ENCODE results near the gene KRTAP12-3.
"Not testable (repeated sequence)": the region's sequence is repeated elsewhere in the genome, so short reads cannot be mapped to it uniquely, and the experiment has no call there.

Gene KRTAP12-3

DNA sequence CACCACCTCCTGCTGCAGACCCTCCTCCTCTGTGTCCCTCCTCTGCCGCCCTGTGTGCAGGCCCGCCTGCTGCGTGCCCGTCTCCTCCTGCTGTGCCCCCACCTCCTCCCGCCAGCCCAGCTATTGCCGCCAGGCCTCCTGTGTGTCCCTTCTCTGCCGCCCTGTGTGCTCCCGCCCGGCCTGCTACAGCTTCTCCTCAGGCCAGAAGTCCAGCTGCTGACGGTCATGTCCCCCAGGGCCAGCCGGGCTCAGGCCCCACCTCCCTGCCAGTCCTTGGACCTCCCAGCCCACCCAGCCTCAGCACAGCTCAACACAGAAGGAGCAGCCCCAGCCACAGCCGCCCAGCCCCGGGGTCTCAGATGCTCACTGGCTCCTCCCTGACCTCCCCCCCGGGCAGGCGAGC is 29.9 kb upstream of the KRTAP12-3 start:
- DNase-seq, result not testable (repeated sequence)

DNA sequence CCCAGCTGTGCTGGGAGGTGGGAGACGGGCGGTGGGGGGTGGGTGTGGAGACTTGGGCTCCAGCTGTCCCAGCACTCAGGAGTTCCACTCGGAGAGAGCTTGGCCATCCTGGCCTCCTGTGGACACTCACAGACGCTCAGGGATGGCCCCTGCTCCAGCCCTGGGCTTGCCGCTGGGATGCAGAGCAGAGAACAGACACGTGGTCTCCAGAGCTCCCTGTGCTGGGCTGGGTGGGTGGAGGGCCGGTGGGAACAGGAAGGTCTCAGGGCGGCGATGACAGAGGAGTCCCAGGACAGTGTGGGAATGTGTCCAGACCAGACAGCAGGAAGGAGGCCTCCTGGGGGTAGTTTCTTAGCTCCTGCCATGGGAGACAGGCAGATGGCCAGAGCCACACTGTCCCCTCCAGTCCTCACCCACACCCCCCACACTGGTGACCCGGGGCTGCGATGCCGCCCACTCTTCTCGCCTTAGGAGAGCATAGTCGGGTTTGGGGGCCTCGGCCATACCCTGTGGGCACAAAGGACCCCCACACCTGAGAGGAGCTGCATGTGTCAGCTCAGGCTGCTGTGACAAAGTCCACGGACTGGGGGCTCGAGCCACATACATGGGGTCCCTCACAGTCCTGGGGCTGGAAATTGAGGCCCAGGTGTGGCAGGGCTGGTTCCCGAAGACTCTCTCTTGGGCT is 28.9 kb upstream of the KRTAP12-3 start:
- DNase-seq, result no peak

DNA sequence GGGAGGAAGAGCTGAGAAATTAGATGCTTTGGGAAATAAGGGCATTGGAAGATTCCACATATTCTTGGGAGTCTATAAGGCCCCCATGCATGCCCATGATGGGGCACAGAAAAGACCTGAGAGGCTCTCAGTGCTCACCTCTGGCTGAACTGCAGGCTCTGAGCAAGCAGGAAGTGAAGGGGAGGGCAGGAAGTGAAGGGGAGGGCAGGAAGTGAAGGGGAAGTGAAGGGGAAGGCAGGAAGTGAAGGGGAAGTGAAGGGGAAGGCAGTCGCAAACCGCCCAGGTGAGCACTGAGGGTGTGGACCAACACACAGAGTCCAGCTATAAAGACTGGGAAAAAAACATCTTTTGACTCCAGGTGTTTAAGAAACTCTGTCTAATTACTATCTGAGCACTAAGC is 27.3 kb upstream of the KRTAP12-3 start:
- DNase-seq, result no peak

DNA sequence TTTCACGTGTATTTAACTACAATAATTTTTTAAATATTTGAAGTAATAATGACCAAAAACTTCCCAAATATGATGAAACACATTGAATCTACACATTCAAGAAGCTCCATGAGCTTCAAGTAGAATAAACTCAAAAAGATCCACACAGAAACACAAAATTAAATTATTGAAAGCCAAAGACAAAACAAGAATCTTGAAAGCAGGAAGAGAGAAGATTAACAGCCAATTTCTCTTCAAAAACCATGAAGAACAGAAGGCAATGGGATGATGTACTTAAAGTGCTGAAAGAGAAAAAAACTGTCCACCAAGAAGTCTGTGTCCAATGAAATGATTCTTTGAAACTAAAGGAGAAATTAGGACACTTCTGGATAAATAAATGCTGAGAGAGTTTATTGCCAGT is 25.7 kb upstream of the KRTAP12-3 start:
- DNase-seq, result peak in 1 of 2 experiments; percentile 0

DNA sequence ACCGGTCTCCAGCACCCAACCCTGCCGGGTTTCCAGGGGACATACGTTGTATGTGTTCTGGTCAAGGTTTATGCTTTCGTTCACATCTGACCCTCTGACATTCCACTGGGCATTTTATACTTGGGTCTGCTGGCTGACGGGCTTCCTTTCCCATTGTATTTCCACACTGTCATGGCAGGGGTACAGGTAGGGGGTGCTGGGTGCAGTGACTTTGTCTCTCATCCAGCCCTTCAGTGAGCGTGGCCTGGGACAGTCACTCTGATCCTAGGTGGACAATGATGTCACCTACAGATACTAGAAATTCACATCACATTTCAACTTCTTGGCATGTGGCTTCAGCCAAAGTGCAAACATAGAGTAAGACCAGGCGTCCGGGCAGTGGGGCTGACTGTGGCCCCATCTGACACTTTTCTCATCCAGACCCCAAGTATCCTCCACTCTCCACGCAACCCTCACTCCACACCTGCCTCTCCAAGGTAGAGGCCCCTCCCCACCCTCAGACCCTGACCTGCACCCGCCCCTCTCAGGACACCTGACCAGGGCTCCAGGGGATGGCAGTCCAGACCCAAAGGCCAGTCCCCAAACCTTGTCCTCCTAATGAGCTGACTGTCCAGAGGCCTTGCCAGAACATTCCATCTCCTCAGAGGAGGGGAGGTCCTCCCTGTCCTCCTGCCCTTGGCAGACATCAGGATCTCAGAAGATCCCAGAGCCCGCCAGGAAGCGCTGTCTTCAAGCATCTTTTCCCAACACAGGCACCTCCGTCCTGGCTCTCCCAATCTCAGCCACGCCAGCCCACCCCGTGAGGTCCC is 21.3 kb upstream of the KRTAP12-3 start:
- no peak for DNase-seq

DNA sequence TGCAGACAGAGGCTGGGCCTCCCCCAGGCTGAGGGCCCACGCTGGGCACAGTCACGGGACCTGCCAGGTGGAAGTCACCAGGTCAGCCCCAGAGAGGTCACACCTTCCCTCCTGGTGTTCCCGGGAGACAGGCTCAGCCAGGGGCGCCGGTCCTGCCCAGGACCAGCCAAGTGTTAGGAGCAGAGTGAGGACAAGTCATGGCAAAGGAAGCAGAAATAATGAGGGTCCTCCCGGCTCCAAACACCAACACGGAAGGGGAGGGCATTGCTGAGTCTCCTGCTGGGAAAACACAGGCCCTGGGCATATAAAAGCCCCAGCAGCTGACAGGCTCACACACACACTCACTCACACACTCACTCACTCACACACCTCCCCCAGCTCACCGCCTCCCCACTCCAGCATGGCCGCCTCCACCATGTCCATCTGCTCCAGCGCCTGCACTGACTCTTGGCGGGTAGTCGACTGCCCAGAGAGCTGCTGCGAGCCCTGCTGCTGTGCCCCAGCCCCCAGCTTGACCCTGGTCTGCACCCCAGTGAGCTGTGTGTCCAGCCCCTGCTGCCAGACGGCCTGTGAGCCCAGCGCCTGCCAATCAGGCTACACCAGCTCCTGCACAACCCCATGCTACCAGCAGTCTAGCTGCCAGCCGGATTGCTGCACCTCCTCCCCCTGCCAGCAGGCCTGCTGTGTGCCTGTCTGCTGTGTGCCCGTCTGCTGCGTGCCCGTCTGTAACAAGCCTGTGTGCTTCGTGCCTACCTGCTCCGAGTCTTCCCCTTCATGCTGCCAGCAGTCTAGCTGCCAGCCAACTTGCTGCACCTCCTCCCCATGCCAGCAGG is 20.5 kb upstream of the KRTAP12-3 start, which contains the start of gene KRTAP10-10:
TSS of gene KRTAP10-10 (plus strand) at position 339 of the 833 bp plus-strand sequence. CDS start at position 401, 62 bp downstream.
- no peak for DNase-seq

DNA sequence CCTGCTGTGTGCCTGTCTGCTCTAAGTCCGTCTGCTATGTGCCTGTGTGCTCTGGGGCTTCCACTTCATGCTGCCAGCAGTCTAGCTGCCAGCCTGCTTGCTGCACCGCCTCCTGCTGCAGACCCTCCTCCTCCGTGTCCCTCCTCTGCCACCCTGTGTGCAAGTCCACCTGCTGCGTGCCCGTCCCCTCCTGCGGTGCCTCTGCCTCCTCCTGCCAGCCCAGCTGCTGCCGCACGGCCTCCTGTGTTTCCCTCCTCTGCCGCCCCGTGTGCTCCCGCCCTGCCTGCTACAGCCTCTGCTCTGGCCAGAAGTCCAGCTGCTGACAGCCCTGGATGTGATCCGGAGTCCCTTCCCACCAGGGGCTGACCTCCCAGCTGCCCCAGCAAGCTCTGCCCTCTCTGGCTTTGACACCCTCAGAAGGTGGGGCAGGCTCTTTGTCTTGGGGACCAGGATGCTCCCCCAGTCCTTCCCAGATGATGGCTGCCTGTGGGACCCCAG is 19.8 kb upstream of the KRTAP12-3 start:
- DNase-seq, result not testable (repeated sequence)

DNA sequence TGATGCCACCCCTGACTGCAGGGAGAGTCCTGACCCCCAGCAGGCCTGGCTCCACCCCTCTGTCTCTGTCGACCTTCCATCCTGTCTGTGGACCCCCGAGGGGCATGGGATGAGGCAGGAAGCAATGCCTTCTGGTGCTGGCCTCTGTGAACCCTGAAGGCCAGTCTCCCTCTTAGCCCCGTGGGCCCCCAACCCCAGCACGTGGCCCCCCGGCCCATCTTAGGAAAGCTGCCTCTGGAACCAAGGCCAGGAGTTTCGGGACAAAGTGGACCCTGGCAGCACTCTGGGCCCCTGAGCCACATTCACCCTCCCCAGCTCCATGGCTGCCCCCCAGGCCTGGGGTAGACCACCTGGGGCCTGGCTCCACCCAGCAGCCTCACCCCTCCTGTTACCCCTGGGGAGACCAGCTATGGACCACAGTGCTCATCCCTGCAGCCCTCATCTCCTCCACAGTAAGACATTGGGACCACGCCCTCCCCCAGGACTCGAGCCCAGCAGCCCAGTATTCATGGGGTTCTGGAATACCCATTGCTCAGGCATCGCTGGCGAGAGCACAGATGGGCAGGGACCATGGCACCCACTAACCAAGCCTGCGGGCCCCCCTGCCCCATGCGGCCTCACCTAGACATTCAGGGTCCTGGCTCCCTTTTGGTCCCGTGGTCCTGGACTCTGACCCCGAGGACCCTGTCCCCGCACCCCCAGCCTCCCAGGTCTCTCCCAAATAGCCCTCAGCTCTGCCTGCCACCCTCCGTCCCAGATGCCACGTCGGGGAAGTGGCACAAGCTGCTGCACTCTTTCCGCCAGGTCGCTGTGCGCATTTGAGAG is 19.0 kb upstream of the KRTAP12-3 start:
- not testable (repeated sequence) for DNase-seq

DNA sequence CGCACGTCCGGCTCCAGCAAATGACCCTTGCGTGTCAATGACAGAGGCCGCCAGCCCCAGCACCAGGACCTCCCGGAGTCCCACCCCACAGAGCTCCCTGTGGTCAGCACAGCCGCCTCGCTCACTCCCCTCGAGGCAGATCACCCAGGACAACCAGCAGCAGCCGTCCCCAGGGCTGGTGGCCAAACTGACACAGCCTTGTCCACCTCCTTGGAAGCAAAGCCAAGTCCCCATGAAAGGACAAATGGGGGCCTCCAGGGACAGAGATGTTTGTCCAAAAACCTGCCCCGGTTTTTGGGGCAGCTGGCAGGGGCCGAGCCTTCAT is 18.4 kb upstream of the KRTAP12-3 start:
- no peak for DNase-seq

DNA sequence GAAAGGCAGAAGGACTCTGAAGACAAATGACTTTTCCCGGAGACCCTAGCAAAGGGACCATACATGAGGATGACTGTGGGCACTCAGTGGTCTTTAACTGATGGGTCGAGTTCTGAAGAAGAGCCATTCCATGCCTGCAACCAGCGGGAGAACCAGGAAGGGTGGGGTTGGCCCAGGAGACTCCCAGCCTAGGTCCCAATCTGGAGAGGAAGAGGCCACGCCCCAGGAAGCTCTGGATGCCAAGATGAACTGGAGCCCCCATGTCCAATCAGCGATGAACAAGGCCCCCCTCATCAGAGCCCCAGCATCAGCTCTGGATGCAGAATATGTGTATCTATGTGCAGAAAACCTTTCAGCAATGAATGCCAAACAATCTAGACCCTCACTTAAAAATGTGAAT is 17.0 kb upstream of the KRTAP12-3 start:
- DNase-seq, result no peak

DNA sequence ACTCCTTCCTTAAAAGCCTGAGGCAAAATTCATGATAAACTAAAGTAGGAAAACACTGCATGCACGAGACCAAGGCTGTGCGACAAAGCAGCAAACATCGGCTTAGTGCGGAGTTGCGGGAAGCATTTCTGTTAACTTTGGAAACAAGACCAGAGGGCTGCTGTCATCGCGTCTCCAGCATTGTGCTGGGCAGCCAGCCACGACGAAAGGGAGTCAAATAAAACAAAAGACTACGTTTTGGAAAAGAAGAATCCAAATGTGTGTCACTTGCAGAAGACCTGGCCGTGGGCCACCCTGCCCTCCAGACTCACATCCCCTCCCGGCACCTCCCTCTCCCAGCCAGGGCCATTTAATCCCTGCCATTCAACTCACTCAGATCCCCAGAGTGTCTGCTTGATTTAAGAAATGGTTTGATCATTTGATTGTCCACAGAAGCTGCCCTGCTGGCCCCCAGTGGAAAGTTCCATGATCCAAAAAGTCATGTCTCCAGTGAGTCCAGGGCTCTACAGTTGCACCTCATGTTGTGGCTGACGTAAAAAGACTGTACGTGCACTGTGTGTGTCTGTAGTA is 13.9 kb upstream of the KRTAP12-3 start:
- DNase-seq, result no peak

DNA sequence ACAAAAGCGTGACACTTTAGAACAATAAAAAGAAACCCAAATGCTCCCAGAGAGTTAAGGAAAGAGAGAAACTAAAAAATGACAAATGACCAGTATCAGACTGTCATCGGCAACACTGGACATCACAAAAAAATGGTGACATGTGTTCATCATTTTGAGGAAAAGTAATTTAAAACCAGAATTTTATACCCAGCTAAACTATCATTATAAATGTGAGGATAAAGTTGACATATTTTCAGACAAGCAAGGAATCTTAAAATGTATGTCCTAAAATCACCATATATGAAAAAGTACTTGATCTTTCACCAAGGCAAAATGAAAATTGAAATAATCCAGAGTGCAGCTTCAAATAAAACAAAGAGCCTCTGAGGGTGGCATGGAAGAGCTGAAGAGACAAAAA is 12.9 kb upstream of the KRTAP12-3 start:
- DNase-seq, result no peak

DNA sequence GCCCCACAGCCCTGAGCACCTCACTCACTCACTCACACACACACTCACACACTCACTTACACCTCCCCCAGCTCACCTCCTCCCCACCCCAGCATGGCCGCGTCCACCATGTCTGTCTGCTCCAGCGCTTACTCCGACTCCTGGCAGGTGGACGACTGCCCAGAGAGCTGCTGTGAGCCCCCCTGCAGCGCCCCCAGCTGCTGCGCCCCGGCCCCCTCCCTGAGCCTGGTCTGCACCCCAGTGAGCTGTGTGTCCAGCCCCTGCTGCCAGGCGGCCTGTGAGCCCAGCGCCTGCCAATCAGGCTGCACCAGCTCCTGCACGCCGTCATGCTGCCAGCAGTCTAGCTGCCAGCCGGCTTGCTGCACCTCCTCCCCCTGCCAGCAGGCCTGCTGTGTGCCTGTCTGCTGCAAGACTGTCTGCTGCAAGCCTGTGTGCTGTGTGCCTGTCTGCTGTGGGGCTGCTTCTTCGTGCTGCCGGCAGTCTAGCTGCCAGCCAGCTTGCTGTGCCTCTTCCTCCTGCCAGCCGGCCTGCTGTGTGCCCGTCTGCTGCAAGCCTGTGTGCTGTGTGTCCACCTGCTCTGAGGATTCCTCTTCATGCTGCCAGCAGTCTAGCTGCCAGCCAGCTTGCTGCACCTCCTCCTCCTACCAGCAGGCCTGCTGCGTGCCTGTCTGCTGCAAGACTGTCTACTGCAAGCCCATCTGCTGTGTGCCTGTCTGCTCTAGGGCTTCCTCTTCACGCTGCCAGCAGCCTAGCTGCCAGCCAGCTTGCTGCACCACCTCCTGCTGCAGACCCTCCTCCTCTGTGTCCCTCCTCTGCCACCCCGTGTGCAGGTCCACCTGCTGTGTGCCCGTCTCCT is 11.1 kb upstream of the KRTAP12-3 start, which contains the start of gene KRTAP10-11:
TSS of gene KRTAP10-11 (plus strand) at position 49 of the 856 bp plus-strand sequence. CDS start at position 94, 45 bp downstream.
- not testable (repeated sequence) for DNase-seq

DNA sequence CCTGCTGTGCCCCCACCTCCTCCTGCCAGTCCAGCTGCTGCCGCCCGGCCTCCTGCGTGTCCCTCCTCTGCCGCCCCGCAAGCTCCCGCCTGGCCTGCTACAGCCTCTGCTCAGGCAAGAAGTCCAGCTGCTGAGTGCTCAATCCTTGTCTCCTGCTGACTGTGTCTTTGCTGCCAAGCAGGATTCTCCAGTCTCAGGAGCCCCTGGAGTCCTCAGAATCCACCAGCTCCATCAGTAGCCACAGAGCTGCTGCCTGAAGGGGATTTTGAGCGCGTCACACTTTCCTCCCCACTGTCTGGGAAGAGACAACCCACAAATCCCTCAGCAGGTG is 10.5 kb upstream of the KRTAP12-3 start:
- no peak for DNase-seq

DNA sequence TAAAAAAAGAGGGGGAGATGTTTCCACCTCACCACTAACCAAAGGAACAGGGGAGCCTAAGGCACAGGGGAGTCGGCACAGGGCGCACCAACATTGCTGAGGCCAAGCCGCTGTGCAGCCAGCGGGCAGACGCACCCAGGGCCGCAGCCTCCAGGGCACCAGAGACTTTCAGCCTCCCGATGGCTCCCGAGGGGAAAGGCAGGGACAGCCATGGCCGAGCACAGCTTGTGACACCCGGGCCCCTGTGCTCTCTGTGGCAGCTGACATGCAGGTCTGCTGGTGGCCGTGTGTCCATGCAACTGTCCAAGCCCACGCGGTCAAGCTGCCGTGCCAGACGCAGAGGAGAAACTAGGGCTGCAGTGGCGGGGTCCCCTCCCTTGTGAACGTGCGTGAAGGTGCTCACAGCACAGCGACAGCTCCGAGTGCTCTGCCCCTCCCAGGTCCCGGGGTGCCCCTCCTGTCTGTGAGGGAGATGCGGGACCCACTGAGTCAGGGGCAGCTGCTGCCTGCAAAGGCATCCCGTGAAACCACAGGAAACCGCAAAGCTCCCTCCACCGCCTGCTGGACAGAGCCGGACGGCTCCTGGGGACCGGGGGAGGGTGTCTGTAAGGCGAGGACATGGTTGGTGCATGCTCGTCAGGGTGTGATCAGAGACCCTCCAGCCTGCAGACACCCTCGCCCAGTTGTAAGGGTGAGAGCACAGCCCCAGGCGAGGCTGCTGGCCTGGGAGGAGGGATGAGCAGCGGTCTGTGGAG is 9.0 kb upstream of the KRTAP12-3 start:
- DNase-seq, result no peak

DNA sequence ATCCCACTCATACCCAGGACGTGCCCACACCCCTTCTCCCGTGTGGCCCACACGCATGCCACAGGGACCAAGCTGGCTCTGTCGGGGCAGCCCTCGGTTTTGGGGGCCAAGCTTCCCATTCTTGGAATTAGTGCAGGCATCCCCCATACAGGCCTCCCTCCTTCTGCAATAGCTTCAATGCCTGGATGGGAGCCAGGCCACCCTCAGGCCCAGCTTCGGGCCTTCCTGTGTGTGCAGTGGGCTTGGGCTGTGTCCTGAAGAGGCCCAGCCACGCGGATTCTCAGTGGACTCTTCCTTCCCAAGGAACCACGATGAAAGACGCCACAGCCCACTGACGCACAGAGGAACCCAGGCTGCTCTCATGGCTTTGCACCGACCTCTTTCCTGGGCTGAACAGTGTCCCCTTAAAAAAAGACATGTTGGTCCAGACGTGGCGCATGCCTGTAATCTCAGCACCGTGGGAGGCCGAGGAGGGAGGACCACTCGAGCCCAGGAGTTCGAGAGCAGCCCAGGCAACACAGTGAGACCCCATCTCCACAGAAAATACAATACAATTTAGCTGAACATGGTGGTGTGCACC is 8.1 kb upstream of the KRTAP12-3 start:
- no peak for DNase-seq

DNA sequence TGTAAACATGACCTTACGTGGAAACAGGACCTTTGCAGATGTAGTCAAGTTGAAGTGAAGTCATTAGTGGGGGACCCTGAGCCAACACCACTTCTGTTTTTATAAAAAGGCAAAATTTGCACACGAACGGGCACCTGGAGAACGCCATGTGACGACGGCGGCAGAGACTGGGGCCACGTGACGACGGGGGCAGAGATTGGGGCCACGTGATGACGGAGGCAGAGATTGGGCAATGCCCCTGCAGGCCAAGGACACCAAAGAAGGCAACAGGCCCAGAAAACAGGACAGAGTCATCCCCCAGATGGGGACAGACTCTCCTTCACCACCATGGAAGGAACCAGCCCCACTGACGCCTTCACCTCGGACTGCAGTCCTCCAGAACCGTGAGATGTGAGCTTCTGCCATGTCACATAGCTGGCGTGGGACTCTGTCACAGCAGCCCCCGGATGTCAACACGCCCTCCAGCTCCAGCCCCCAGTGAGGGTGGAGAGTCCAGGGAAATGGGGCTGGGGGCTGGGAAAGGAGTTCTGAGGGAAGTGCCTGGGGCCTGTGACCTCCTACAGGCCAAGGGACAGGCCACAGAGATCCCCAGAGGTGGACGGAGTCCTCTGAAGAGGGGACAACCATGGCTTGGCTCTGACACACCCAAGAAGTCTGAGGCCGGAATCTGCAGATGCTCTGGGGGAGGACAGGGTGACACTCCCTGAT is 7.3 kb upstream of the KRTAP12-3 start:
- no peak for DNase-seq

DNA sequence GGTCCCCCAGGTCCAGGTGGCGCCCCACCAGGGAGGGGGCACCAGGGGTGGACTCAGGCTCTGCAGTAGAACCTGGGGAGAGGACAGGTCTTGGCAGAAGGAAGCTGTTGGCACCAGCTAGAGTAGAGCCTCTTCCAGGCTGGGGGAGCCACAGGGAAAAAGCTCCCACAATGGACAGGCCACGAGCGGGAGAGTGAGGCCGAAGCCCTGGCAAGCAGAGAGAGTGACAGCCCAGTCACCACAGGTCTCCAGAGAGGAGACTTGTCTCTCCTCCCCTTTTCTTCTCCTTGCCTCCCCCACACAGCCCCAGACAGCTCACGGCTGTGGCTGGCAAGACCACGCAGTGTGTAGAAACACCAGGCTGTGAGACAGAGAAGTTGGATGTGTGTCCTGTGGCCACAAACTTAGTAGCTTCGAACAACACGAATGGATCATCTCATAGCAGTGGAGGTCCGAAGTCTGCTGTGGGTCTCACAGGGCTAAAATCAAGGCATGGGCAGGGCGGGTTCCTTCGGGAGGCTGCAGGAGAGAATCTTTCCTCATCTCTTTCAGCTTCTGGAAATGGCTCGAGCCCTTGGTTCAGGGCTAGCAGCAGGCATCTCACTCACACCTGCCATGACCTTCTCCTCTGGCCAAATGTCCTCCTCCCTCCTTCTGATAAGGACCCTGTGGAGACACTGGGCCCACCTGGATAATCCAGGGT is 6.6 kb upstream of the KRTAP12-3 start:
- DNase-seq, result no peak

DNA sequence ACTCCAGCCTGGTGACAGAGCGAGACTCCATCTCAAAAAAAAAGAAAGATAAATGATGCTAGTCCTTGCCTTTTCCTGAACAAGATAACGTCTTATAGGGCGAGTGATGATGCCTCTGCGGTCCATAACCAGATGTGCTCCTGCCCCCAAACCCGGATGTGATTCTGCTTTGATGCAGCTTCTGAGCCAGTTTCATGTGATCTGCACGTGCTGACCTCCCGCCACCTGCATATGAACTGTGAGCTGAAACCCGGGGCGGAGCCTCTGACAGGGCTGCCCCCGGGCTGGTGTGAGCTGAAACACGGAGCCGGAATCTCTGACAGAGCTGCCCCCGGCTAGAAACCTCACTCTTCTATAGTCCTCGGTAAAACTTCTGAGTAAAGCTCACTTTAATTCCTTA is 4.6 kb upstream of the KRTAP12-3 start:
- no peak for DNase-seq
